Aorta (tissue), 5 donors: ENCODE measurements around the gene TADA2B. TPM values are rescaled to one million over a fixed set of nuclear protein-coding genes. Genes with fewer than 3 reads are reported as not detected.

Experiments
- ATAC-seq: fragments of 200-7000 bp; cut with Tn5 transposase; one replicate; pipeline ENCODE4 v1.9.1; 2022; ENCODE audit warnings: moderate library complexity; ENCODE audit not compliant: low FRiP score
- DNase-seq, 2 donors: peaks; one replicate each; pipeline ENCODE4 v3.0.0-alpha.2; 2020
- H3K27ac ChIP-seq, 2 donors: one replicate each; pipeline ENCODE4 v1.5.1; 2013; ENCODE audit warnings: low read length in 2 of 2, mild to moderate bottlenecking in 2 of 2, moderate library complexity in 2 of 2, control low read depth in 1 of 2, inconsistent platforms in 1 of 2, low read depth in 1 of 2
- H3K27me3 ChIP-seq, 2 donors: one replicate each; pipeline ENCODE4 v1.6.1; 2013; ENCODE audit warnings: control low read depth in 1 of 2, low read length in 1 of 2, mild to moderate bottlenecking in 1 of 2, moderate library complexity in 1 of 2; ENCODE audit not compliant: insufficient read depth in 2 of 2, control insufficient read depth in 1 of 2
- H3K36me3 ChIP-seq, 2 donors: one replicate each; pipeline ENCODE4 v1.6.1; 2013; ENCODE audit warnings: control low read depth in 1 of 2, low read length in 1 of 2, mild to moderate bottlenecking in 1 of 2; ENCODE audit not compliant: insufficient read depth in 2 of 2, control insufficient read depth in 1 of 2
- H3K4me1 ChIP-seq, 2 donors: one replicate each; pipeline ENCODE4 v1.6.1; 2013; ENCODE audit warnings: low read length in 2 of 2, control low read depth in 1 of 2, mild to moderate bottlenecking in 1 of 2, moderate library complexity in 1 of 2; ENCODE audit not compliant: insufficient read depth in 2 of 2, control insufficient read depth in 1 of 2
- H3K4me3 ChIP-seq, 2 donors: one replicate each; pipeline ENCODE4 v1.5.1; 2013; ENCODE audit warnings: low read length in 2 of 2, control low read depth in 1 of 2, mild to moderate bottlenecking in 1 of 2
- H3K9me3 ChIP-seq: one replicate; pipeline ENCODE4 v1.6.1; 2013; ENCODE audit warnings: mild to moderate bottlenecking, low read length; ENCODE audit not compliant: control insufficient read depth
- WGBS, 2 donors: extraction: QIAGEN DNeasy Blood & Tissue Kit; methylation state at CpG; one replicate each; pipeline ENCODE4 v1.1.7; 2013; 5-methylcytosine and 5-hydroxymethylcytosine counted together
- intact Hi-C, 2 donors: fragments of 100-400 bp; cut with DNase I; formaldehyde crosslinking; loops; one replicate each; pipeline versions ENCODE4 v1.14.2 to v1.15.0; 2022
- polyA plus RNA-seq, 2 donors: library from polyadenylated mRNA; stranded (reverse); fragments of 200-250 nt; gene quantifications; one replicate each; pipeline ENCODE4 v1.2.3, GENCODE V29; 2013
- total RNA-seq, 2 donors: library from RNA; stranded (reverse); fragmentation: NEBNext Ultra II Directional; extraction: Animal tissue kit (Norgen Biotek cat#: 25700); gene quantifications; one replicate each; pipeline ENCODE4 v1.2.1, GENCODE V29; 2021
- donor health status: healthy with polysubstance abuse.
- donor health status: Bipolar disorder and iron deficiency.
- donor health status: DM: no; HTN: no; CAD: no.
- donor health status: DM: no; HTN: no; CAD: no.
- donor health status: DM: yes; HTN: yes; CAD: no.

Gene TADA2B
- total and polyA plus RNA-seq, 4 donors = 6.5 to 19.2 (median 13.3) TPM

DNA sequence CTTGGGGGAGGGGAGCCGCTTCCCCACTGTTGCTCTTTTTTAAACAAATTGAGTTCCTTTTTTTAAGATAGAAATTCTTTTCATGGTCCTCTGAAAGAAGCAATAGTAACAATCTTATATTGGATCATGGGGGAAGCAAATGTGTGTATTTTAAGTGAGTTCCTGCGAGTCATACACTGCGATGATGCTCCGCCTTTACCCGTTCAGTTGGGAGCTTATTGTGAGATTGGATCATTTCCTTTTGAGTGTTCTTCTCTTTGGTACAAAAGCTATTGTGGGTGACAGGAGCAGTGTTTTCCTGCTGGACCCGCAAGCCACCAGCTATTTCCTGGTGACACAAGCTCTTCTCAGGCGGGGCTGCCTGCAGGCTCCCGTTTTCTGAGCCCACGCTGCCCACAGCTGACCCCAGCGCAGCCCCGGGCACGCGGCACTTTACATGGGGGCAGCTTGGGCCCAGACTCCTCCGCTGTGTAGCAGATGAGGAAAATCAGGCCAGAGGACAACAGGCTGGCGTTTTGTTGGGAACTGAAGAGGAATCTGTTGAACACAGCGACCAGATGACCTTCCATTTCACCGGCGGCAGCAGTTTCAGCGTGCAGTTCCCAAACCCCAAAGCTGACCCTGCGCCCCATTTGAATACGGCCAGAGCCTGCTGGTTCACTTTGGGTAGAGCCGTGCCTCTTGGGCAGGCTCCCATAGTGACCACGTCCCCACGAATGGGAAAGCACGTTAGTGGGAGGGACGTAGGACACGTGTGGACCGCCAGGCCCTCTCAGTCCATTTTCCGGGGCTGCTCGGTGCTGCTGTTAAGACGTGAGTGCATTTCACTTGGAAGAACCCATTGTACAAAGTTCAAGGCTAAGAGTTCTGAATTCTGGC lies 12.2 kb downstream of the TADA2B start:
- WGBS, 2 donors = 92 to 93% methylated on average over 31 of the region's 31 CpGs
- no peaks in the 10 kb centered on the region for H3K9me3 ChIP-seq
- H3K27ac ChIP-seq = no peak overlapping the region
- intact Hi-C loops = no loop called here
- DNase-seq (peak; percentile 35 to 54), ATAC-seq (no peak)
- peaks cover 0 to 2% of the 10 kb centered on the region in 2 donors for H3K36me3 ChIP-seq
- H3K4me1 ChIP-seq = no peaks in the 10 kb centered on the region
- H3K27me3 ChIP-seq = no peaks in the 10 kb centered on the region
- H3K4me3 ChIP-seq = no peak overlapping the region

DNA sequence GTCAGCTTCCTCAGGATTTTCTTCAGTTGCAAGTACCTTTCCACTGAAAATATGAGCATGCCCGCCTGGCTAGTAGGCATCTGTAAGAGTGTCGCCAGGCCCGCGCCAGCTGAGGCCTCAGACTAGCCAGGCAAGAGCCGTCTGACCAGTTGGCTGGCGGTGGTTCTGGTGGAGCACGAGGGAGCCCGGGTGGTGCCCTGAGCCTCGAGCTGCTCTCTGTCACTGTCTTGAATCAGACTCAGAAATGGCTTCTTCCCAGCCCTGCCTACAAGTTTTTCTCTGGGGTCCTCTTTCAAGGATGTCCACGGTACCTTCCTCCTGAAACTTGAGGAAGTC lies 12.8 kb downstream of the TADA2B start:
- H3K27me3 ChIP-seq = no peaks in the 10 kb centered on the region
- WGBS, 2 donors = 90 to 91% methylated on average over 10 of the region's 10 CpGs
- intact Hi-C loops = no loop called here
- peaks cover 0 to 3% of the 10 kb centered on the region in 2 donors for H3K36me3 ChIP-seq
- H3K9me3 ChIP-seq = no peaks in the 10 kb centered on the region
- no peaks in the 10 kb centered on the region for H3K4me1 ChIP-seq
- no peak for DNase-seq
- no peak overlapping the region for H3K4me3 ChIP-seq
- no peak for ATAC-seq
- H3K27ac ChIP-seq = no peak overlapping the region

DNA sequence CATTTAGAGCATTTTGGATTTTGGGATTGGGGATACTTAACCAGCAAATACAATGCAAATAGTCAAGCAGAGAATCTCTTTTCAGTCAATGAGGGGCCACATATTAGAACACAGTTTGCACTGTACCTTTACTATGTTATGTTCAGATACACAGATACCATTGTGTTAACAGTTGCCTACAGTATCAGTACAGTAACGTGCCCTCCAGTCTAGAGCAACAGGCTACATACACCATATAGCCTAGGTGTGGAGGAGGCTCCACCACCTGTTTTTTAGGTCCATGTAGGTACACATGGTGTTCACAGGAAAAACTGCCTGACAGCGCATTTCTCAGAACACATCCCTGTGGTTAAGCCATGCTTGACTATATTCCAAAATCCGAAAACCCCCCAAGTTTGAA lies 15.6 kb downstream of the TADA2B start:
- 89 to 92% methylated on average over 3 of the region's 3 CpGs for WGBS, 2 donors
- peaks cover 7 to 8% of the 10 kb centered on the region in 2 donors for H3K36me3 ChIP-seq

DNA sequence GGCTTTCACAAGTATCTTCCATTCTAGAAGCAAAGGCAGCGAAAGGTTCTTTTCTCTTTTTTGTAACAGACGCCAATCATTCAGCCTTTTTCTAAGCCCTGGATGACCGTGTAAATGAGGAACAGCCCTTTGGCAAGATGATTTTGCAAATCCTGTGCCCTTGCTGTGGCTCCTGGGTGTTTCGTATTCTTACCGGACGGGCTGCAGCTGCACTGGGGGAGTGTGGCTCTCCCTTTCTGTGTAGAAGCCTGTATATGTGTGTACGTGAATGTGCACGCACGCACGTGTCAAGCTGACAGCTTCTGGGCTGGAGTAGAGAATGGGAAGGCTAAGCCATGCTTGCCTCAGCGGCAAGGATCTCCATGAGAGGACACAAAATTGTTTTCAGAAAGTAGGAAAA lies 16.5 kb downstream of the TADA2B start:
- intact Hi-C loops = no loop called here
- Histone ChIP-seq H3K4me3 (no peak overlapping the region), H3K36me3 (peaks cover 7 to 8% of the 10 kb centered on the region in 2 donors), H3K4me1 (no peaks in the 10 kb centered on the region), H3K27me3 (no peaks in the 10 kb centered on the region), H3K9me3 (no peaks in the 10 kb centered on the region), H3K27ac (no peak overlapping the region)
- DNase-seq (no peak), ATAC-seq (no peak)
- 80 to 85% methylated on average over 11 of the region's 11 CpGs for WGBS, 2 donors

More for the DNA sequence above, 15.6 kb downstream of the TADA2B start:
- Histone ChIP-seq H3K4me3 (no peak overlapping the region), H3K4me1 (no peaks in the 10 kb centered on the region), H3K27ac (no peak overlapping the region), H3K27me3 (no peaks in the 10 kb centered on the region), H3K9me3 (no peaks in the 10 kb centered on the region)
- DNase-seq (no peak), ATAC-seq (no peak)
- intact Hi-C loops = no loop called here

DNA sequence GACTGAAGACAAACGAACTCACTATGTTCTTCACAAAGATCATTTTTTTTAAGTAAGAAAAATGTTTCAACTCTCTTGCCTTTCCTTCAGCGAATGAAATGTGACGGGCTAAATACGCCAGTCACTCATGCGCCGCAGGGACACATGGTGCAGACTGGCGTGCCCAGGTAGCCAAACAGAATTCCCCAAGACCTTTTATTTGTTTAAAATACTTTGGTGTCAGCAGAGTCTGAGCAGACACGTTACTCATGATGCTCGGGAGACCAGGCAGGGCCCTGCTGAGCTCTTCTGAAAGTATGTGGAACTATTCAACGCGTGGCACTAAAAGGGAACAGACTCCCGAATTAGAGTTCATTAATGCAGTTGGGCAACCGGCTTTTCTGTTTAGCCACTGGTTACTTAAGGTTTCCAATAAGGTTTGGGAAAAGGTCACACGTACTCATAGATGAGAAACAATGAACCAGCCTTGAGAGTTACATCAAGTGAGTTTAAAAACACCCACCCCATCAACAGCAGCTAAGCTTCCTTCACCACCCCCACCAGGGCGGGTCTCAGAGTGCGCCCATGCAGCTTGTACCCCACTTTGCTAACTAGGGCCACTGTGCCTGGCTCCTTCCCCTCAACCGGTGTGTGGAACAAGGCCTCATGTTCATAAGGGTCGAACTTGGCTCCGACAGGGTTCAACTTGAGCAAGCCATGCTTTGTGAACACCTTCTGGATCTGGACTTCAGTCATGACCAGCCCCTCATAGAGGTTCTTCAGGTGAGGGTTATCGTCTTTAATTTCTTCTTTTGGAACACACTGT lies 17.4 kb downstream of the TADA2B start:
- Histone ChIP-seq H3K4me3 (no peak overlapping the region), H3K4me1 (no peaks in the 10 kb centered on the region), H3K27ac (no peak overlapping the region), H3K36me3 (peaks cover 7 to 8% of the 10 kb centered on the region in 2 donors), H3K9me3 (no peaks in the 10 kb centered on the region), H3K27me3 (no peaks in the 10 kb centered on the region)
- no peak for ATAC-seq
- WGBS, 2 donors = 85 to 87% methylated on average over 20 of the region's 20 CpGs
- no peak for DNase-seq
- intact Hi-C loops = no loop called here

DNA sequence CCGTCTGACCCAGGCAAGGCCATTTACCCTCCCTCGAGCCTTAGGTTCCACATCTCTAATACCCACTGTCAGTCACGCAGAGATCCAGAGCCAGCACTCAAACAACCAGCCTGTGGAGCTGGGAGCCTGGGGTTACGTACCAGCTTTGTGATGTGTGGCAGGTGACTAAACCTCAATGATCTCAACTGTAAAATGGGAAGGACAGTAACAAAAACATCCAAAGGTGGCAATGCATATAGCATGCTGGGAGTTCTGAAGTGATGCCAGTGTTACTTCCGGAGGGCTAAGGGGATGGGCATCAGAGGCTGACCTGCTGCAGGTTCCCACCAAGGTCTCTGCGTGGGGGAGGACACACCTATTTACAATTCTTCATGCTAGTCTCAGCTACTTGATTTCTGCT lies 18.6 kb downstream of the TADA2B start:
- ATAC-seq (no peak), DNase-seq (no peak)
- H3K4me3 ChIP-seq = no peak overlapping the region
- H3K4me1 ChIP-seq = peaks cover 0 to 4% of the 10 kb centered on the region in 2 donors
- intact Hi-C loops = no loop called here
- no peak overlapping the region for H3K27ac ChIP-seq
- no peaks in the 10 kb centered on the region for H3K27me3 ChIP-seq
- peaks cover 5 to 8% of the 10 kb centered on the region in 2 donors for H3K36me3 ChIP-seq
- H3K9me3 ChIP-seq = no peaks in the 10 kb centered on the region
- 91% methylated on average over 6 of the region's 6 CpGs for WGBS, 2 donors

DNA sequence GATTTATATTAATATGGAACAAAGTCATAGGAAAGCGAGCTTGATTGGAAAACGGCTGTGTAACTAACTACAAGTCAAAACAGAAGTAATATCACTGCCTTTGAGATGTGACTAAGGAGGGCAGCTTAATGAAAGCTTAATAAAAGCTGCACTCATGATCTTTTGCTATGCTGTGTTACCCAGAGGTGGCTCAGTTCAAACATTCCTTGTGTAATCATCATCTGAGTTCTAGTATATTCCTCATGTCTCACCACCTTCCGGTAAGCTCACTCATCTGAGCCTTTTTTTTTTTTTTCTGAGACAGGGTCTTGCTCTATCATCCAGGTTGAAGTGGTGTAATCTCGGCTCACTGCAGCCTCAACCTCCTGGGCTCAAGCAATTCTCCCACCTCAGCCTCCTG lies 19.6 kb downstream of the TADA2B start:
- WGBS, 2 donors = 94 to 96% methylated on average over 4 of the region's 4 CpGs
- H3K9me3 ChIP-seq = no peaks in the 10 kb centered on the region
- intact Hi-C loops = no loop called here
- no peak overlapping the region for H3K27ac ChIP-seq
- no peak overlapping the region for H3K4me3 ChIP-seq
- peaks cover 5 to 8% of the 10 kb centered on the region in 2 donors for H3K36me3 ChIP-seq
- peaks cover 0 to 6% of the 10 kb centered on the region in 2 donors for H3K4me1 ChIP-seq
- DNase-seq (no peak), ATAC-seq (no peak)
- H3K27me3 ChIP-seq = no peaks in the 10 kb centered on the region

DNA sequence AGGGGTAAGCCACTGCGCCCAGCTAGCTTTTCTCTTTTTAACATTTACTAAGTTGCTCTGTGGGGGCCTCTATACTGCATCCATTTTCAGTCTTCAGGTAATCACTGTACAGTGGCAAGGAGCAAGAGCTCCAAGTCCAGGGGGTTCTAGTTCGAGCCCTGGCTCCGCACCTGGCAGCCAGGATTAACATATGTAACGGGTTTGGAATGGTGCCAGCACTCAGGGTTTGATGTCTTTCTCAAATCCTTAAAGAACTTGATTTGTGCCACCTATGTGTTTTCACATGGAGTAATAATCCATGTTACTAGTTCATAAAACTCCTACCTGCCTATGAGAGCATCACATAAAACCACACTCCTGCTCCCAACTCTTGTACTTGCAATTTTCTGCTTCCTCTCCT lies 20.2 kb downstream of the TADA2B start:
- Histone ChIP-seq H3K4me3 (no peak overlapping the region), H3K27ac (no peak overlapping the region), H3K4me1 (peaks cover 0 to 6% of the 10 kb centered on the region in 2 donors), H3K27me3 (no peaks in the 10 kb centered on the region), H3K36me3 (peaks cover 5 to 8% of the 10 kb centered on the region in 2 donors), H3K9me3 (no peaks in the 10 kb centered on the region)
- WGBS, 2 donors = 73 to 81% methylated on average over 4 of the region's 4 CpGs
- no peak for DNase-seq
- intact Hi-C loops = no loop called here
- ATAC-seq = no peak
